OCI-LY3 (cell line): ENCODE data around the gene MEIS3.

Experiments
- EZH2phosphoT487 ChIP-seq: fragments of 200-600 bp; shearing (Covaris generic); IDR thresholded peaks from 2 replicates; pipeline ENCODE4 v1.6.1; 2018; ENCODE audit warnings: antibody characterized with exemption, mixed run types, low read depth
- TF ChIP-seq, protein P1 (sequence below): fragments of 200-600, 300-600 bp; sonication (generic); IDR thresholded peaks from 2 replicates; pipeline ENCODE4 v1.5.1; 2014; ENCODE audit warnings: antibody characterized with exemption, low read length, low read depth

DNA sequence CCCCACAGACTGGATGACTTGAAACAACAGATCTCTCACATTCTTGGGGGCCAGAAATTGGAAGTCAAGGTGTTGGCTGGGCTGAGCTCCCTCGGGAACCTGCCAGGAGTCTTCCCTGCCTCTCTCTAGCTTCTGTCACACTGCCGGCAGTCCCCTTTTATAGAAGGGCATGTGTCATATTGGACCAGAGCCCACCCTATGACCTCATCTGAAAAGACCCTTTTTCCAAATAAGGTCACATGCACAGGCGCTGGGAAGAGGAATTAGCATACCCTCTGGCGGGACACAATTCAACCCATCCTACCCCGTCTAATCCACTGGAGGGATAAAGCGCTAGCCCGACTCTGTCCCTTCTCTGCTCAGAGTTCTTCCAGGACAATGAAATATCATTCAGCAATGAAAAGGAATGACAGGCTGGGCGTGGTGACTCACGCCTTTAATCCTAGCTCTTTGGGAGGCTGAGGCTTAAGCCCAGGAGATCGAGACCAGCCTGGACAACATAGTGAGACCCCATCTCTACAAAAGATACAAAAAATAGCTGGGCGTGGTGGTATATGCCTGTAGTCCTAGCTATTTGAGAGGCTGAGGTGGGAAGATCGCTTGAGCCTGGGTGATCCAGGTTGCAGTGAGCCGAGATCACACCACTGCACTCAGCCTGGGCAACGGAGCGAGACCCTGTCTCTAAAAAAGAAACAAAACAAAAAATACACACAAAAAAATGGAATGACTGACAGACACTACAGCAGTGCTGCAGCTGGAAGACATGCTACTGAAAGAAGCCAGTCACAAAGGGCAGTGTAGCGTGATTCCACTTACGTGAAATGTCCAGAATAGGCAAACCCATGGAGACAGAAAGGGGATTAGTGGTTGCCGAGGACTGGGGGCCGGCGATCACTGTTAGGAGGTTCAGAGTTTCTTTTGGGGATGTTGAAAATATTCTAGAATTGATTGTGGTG is 28.5 kb downstream of the MEIS3 start:
- TF ChIP-seq, protein P1, sequence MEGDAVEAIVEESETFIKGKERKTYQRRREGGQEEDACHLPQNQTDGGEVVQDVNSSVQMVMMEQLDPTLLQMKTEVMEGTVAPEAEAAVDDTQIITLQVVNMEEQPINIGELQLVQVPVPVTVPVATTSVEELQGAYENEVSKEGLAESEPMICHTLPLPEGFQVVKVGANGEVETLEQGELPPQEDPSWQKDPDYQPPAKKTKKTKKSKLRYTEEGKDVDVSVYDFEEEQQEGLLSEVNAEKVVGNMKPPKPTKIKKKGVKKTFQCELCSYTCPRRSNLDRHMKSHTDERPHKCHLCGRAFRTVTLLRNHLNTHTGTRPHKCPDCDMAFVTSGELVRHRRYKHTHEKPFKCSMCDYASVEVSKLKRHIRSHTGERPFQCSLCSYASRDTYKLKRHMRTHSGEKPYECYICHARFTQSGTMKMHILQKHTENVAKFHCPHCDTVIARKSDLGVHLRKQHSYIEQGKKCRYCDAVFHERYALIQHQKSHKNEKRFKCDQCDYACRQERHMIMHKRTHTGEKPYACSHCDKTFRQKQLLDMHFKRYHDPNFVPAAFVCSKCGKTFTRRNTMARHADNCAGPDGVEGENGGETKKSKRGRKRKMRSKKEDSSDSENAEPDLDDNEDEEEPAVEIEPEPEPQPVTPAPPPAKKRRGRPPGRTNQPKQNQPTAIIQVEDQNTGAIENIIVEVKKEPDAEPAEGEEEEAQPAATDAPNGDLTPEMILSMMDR = no peak
- no peak for TF ChIP-seq EZH2phosphoT487
